OCI-LY7 (cell line): ENCODE data around the gene CATSPERE.

Experiments
- EZH2phosphoT487 ChIP-seq: fragments of 200-600 bp; sonication (generic); IDR thresholded peaks from 2 replicates; pipeline ENCODE4 v1.6.1; 2018; ENCODE audit warnings: low read depth, borderline replicate concordance, mild to moderate bottlenecking, mixed run types, antibody characterized with exemption, low read length, moderate library complexity, mixed read lengths
- TF ChIP-seq, protein P1 (sequence below): fragments of 200-600 bp; sonication (generic); conservative IDR thresholded peaks from 2 replicates; pipeline ENCODE4 v1.5.1; 2014; ENCODE audit warnings: mild to moderate bottlenecking, antibody characterized with exemption, low read length, moderate library complexity, mixed read lengths

DNA sequence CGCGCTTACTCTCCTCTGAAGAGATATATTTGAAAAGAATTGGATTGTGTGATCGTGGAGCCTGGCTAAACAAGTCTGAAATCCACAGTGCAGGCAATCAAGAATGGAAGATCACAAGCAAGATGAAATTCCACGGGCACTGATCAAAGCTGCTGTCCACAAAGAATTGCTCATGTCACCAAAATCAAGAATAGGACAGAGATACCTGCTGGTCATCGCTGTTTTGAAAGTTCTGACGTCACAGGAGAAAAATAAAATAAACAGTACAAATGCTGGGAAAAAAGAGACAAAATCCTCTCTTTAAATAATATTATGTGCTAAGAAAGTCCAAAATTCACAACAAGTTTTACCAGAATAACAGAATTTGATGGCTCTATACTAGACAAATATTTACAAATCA is 179.8 kb downstream of the CATSPERE start:
- TF ChIP-seq, protein P1, sequence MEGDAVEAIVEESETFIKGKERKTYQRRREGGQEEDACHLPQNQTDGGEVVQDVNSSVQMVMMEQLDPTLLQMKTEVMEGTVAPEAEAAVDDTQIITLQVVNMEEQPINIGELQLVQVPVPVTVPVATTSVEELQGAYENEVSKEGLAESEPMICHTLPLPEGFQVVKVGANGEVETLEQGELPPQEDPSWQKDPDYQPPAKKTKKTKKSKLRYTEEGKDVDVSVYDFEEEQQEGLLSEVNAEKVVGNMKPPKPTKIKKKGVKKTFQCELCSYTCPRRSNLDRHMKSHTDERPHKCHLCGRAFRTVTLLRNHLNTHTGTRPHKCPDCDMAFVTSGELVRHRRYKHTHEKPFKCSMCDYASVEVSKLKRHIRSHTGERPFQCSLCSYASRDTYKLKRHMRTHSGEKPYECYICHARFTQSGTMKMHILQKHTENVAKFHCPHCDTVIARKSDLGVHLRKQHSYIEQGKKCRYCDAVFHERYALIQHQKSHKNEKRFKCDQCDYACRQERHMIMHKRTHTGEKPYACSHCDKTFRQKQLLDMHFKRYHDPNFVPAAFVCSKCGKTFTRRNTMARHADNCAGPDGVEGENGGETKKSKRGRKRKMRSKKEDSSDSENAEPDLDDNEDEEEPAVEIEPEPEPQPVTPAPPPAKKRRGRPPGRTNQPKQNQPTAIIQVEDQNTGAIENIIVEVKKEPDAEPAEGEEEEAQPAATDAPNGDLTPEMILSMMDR, result no peak
- TF ChIP-seq EZH2phosphoT487, result no peak
